ENCODE results near the gene RGPD8.
"Not testable (repeated sequence)": the region's sequence is repeated elsewhere in the genome, so short reads cannot be mapped to it uniquely, and the experiment has no call there.

RGPD8 gene

GRCh38 chr2:112435716-112436431, 2.4 kb upstream of the RGPD8 start:
- DNase-seq (ENCODE audit: low read depth in 2 of 2) = not testable (repeated sequence)

DNA sequence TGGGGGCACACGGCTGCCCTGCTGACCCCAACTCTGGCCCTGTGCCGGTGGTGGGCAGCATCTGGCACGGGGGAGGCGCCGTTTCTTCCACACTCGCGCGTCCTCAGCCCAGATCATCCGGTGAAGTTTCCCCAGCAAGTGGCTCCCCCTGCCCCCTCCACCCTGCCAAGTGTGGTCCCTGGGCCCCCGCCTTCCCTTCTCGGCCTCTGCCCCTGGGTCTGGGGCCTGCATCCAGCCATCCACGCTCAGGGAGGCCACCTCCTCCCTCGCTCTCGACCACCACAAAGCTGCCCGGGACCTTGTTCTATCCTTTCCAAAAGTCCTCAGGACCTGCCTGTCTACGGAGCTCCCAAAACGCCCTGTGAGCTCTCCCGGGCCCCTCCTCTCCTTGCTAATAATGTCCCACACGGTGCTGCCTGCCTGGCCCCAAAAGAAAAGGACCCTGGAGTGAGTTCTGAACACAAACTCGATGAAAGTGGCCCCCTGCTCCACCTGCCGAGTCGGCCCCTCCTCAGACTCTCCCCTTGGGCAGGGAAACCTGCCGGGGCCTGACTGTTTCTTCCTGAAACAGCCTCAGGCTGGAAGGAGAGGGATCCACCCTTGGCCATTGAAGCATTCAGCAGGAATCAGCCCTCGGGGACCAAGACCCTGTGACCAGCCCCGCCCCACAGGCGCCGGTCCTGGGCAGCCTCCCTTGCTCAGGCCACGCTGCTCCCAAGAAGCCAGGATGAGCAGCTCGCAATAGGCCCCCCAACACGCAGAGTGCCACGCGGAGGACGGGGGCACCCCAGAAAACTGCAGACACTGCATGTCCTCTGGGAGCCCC, 1.7 kb upstream of the RGPD8 start:
- DNase-seq (ENCODE audit: low read depth in 2 of 2) = not testable (repeated sequence)

DNA sequence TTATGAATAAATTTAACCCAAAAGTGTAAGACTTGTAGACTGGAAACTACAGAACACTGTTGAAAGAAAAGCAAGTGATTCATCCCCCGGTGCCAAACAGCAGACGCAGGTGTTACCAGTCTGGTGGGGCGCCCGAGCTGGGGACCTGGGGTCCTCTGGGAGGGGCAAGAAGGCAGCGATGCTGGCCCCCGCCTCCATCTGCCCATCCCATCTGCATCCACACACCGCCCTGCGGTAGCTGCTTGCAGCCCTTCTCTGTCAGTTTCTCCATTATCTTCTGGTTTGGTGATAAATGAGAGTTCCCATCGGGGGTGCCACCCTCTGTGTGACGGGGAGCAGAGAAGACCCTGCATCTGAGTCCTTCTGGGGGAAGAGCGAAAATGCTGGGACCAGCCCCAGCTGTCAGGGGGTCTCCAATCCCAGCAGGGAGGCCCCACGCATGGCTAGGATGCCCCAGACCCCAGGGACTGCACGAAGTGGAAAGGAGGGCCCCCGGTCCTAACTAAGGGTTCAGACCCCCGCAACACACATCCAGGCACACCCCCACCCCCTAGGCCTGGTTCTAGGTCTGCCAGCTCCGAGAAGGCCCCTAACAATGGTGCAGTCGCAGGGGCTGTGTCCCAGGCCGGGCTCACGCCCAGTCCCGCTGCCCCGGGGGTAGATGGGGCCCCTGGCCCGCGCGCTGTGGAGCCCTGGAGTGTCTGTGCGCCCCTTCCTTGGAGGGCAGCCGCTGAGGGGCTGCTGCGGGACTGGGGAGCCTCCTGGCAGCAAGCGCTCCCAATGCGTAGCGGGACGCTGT, 686 bp upstream of the RGPD8 start:
- no peak for DNase-seq (ENCODE audit: low read depth in 2 of 2)

GRCh38 chr2:112432735-112433479, 538 bp downstream of the RGPD8 start:
- DNase-seq (ENCODE audit: low read depth in 2 of 2) = not testable (repeated sequence)

DNA sequence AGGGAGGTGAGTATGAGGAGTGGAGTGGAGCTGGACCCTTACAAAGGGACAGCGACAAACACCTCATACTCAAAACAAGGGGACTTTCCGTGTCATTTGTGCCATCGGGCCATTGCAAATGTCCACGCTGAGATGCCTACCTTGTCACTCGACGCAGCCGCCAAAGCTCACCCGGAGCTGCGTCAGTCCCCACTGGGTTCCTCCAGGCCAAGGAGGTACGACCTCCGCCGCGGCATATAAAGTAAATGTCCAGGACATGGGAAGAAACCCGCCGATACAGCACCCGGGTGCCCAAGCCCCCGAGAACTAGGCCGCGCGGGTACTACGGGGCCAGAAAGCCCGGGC, 1.1 kb downstream of the RGPD8 start:
- DNase-seq (ENCODE audit: low read depth in 2 of 2) = not testable (repeated sequence)

DNA sequence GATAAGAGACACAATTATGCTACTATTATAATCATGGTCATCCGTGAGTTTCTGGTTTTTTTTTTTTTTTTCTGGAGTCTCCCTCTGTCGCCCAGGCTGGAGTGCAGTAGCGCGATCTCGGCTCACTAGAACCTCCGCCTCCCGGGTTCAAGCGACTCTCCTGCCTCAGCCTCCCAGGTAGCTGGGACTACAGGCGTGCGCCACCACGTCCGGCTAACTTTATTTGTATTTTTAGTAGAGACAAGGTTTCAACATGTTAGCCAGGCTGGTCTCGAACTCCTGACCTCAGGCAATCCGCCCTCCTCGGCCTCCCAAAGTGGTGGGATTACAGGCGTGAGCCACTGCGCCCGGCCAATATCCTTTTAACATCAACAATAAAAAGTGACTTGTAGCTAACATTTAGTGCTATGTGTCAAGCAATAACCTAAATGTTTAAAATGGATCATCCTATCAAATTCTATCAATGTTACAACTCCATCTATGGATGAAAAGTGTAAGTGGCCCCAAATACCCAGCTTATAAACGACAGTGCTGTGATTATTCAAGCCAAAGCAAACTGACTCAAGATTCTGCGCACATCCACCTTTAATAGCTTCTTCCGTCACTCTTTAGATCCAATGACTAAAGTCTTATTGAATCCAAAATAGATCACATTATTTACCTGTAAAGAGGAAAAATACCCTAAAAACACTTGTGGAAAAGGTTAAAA, 1.7 kb downstream of the RGPD8 start:
- DNase-seq (ENCODE audit: low read depth in 2 of 2) = not testable (repeated sequence)

- DNase-seq (ENCODE audit: low read depth in 2 of 2) = not testable (repeated sequence)
Observed at GRCh38 chr2:112424553-112424952, 8.9 kb downstream of the RGPD8 start.

GRCh38 chr2:112416860-112417259, 16.6 kb downstream of the RGPD8 start:
- not testable (repeated sequence) for DNase-seq (ENCODE audit: low read depth in 2 of 2)

DNA sequence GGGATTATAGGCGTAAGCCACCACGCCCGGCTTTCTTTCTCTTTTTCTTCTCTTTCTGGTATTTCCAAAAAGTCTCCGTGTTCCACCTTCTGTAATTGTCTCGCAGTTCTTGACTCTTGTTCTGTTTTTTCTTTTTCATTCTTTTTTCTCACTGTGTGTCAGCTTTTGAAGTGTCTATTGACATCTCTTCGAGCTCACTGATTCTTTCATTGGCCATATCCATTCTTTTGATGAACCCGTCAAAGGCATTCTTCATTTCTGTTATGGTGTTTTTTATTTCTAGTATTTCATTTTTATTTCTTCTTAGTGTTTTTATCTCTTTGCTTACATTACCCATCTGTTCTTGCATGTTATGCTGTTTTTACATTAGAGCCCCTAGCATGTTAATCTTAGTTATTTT, 73.4 kb downstream of the RGPD8 start:
- DNase-seq (ENCODE audit: low read depth in 2 of 2) = not testable (repeated sequence)

- not testable (repeated sequence) for DNase-seq (ENCODE audit: low read depth in 2 of 2)
Observed at GRCh38 chr2:112354335-112354734, 79.1 kb downstream of the RGPD8 start.

GRCh38 chr2:112352809-112353603, 80.4 kb downstream of the RGPD8 start:
- DNase-seq (ENCODE audit: low read depth in 2 of 2) = not testable (repeated sequence)

DNA sequence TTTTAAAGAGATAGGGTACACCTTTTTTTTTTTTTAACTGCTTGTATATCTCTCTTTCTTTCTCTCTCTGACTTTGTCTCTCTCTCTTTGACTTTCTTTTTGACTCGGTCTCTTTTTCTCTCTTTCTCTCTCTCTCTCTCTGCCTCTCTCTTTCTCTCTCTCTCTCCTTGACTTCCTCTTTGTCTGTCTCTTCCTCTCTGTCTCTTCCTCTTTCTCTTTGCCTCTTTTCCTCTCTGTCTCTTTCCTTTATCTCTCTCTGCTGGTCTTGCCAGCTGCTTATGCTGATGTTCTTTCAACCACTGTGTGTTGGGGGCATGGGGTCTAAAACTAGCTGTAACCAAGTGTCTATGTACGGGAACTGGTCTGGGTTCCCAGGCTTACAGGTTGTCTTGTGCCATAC, 81.2 kb downstream of the RGPD8 start:
- DNase-seq (ENCODE audit: low read depth in 2 of 2) = not testable (repeated sequence)

- DNase-seq (ENCODE audit: low read depth in 2 of 2) = no peak
Observed at GRCh38 chr2:112345030-112346027, 88.1 kb downstream of the RGPD8 start.

- no peak for DNase-seq (ENCODE audit: low read depth in 2 of 2)
Observed at GRCh38 chr2:112343827-112344585, 89.4 kb downstream of the RGPD8 start.

DNA sequence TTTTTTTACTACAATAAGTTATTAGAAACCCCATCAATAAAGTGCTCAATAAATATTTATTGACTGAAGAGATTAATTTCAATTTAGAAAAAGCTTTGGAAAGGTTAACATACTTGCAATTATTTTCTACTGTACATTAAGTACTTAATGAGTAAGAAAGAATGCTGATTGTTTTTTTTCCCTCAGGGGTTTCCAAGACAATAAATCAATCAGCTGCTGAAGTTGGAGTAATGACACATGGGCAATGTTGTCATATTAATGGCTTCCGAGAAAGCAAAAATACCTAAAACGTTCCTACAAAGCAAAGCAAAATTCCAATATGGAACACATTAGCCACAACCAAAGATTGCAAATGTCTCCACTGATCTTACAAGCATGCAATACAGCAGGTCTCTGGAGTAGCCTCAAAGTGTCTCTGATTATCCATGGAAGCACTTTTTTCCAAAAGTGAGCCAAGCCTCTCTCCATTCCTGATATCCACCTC, 91.3 kb downstream of the RGPD8 start:
- DNase-seq (ENCODE audit: low read depth in 2 of 2) = no peak

DNA sequence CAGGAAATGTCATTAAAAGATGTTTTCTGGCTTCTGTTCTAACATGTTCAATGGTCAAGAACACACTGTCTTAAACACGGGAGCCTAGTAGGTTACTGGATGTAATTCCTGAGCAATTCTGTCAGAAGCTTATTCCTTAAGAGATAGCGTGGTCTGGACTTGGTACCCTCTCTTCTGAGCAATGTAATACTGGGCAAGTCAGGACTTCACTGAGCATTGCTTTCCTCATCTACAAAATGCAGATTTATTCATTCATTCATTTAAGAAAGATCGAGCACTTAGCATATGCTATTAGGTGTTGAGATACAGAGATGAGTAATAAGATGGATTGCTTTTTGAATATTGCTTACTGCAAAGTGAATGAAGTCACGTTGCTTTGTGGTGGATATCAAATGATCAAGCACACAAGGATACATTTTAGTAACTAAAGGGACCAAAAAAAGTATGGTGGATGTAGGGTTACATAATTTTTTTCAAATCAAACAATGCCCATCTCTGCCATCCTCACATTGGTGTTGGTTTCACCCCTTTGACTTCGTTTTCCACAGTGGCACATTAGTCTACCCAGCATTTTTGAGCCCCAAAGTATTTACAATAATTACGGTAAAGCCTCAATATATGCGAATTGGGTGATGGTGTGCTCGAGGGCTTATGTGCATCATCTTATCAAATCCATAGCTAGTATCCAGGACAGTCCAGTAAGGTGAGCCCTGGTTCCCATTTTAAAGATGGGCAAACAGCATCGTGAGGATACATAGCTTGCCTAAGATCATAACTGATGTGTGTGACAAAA, 92.8 kb downstream of the RGPD8 start:
- no peak for DNase-seq (ENCODE audit: low read depth in 2 of 2)

GRCh38 chr2:112339986-112340385, 93.5 kb downstream of the RGPD8 start:
- no peak for DNase-seq (ENCODE audit: low read depth in 2 of 2)
